ENCODE measurements around the gene SFXN1.

GRCh38 chr5:175472378-175472777, 6.0 kb upstream of the SFXN1 start:
- no peak for TF ChIP-seq POLR2A (IDR thresholded peaks at IDR 0.05)
- TF ChIP-seq, protein P1, sequence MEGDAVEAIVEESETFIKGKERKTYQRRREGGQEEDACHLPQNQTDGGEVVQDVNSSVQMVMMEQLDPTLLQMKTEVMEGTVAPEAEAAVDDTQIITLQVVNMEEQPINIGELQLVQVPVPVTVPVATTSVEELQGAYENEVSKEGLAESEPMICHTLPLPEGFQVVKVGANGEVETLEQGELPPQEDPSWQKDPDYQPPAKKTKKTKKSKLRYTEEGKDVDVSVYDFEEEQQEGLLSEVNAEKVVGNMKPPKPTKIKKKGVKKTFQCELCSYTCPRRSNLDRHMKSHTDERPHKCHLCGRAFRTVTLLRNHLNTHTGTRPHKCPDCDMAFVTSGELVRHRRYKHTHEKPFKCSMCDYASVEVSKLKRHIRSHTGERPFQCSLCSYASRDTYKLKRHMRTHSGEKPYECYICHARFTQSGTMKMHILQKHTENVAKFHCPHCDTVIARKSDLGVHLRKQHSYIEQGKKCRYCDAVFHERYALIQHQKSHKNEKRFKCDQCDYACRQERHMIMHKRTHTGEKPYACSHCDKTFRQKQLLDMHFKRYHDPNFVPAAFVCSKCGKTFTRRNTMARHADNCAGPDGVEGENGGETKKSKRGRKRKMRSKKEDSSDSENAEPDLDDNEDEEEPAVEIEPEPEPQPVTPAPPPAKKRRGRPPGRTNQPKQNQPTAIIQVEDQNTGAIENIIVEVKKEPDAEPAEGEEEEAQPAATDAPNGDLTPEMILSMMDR (IDR thresholded peaks at IDR 0.05), result no peak

Measured in adrenal gland (tissue), 5 donors.